Measurements from ENCODE around the gene CXCL16. TPM values are rescaled to one million over a fixed set of nuclear protein-coding genes. Genes with fewer than 3 reads are reported as not detected.
"Not testable (repeated sequence)": the region's sequence is repeated elsewhere in the genome, so short reads cannot be mapped to it uniquely, and the experiment has no call there.

Gene CXCL16
- total RNA-seq, 1 experiment from 2014 or later: 4.0 TPM

GRCh38 chr17:4703330-4703691, 36.4 kb downstream of the CXCL16 start:
- Histone ChIP-seq H3K9me3 (ENCODE audit: low read depth, low read length, poor library complexity, severe bottlenecking) (no peaks in the 10 kb centered on the region), H3K27me3 (replicated peaks; ENCODE audit: insufficient read depth, low read depth, low read length, poor library complexity) (no peaks in the 10 kb centered on the region), H3K36me3 (ENCODE audit: insufficient read depth, low read length, poor library complexity, severe bottlenecking) (no peaks in the 10 kb centered on the region), H3K4me3 (ENCODE audit: low read depth, low read length, poor library complexity, severe bottlenecking) (peak overlapping the region; percentile 100), H3K4me1 (ENCODE audit: insufficient read depth, low read length, poor library complexity, severe bottlenecking) (peaks cover 13% of the 10 kb centered on the region), H3K27ac (ENCODE audit: low read depth, low read length, poor library complexity, severe bottlenecking) (peak overlapping the region; percentile 89)
- ChIA-PET CTCF (no interaction called here), POLR2A (ENCODE audit: low non-redundant PET) (interaction anchor here (0.5 kb wide), 1 partner anchor 76 kb away, joined by 4 read pairs; no protein-coding TSS in a partner anchor)
- intact Hi-C loops (cut with micrococcal nuclease; ENCODE audit: unreplicated experiment): no loop called here
- no TSS peak for BruUV-seq (replicated peaks)
- no peak for DNase-seq (ENCODE audit: low spot score)
- no peak for TF ChIP-seq CTCF (conservative IDR thresholded peaks at IDR 0.05; ENCODE audit: low read depth, low read length)
- no peak for TF ChIP-seq EZH2 (IDR thresholded peaks at IDR 0.05; ENCODE audit: borderline replicate concordance, low read depth, low read length, poor library complexity, severe bottlenecking)

GRCh38 chr17:4701116-4701515, 38.6 kb downstream of the CXCL16 start:
- peaks cover 13% of the 10 kb centered on the region for H3K4me1 ChIP-seq (ENCODE audit: insufficient read depth, low read length, poor library complexity, severe bottlenecking)
- BruUV-seq (replicated peaks): no TSS peak
- H3K36me3 ChIP-seq (ENCODE audit: insufficient read depth, low read length, poor library complexity, severe bottlenecking): peaks cover 4% of the 10 kb centered on the region
- intact Hi-C loops (cut with micrococcal nuclease; ENCODE audit: unreplicated experiment): no loop called here
- DNase-seq (ENCODE audit: low spot score): no peak
- H3K4me3 ChIP-seq (ENCODE audit: low read depth, low read length, poor library complexity, severe bottlenecking): no peak overlapping the region
- CTCF ChIA-PET: interaction anchor here (0.6 kb wide), 1 partner anchor 96 kb away, joined by 6 read pairs; no protein-coding TSS in a partner anchor
- no peaks in the 10 kb centered on the region for H3K9me3 ChIP-seq (ENCODE audit: low read depth, low read length, poor library complexity, severe bottlenecking)
- H3K27me3 ChIP-seq (replicated peaks; ENCODE audit: insufficient read depth, low read depth, low read length, poor library complexity): no peaks in the 10 kb centered on the region
- H3K27ac ChIP-seq (ENCODE audit: low read depth, low read length, poor library complexity, severe bottlenecking): no peak overlapping the region
- TF ChIP-seq CTCF (conservative IDR thresholded peaks at IDR 0.05; ENCODE audit: low read depth, low read length) (no peak), EZH2 (IDR thresholded peaks at IDR 0.05; ENCODE audit: borderline replicate concordance, low read depth, low read length, poor library complexity, severe bottlenecking) (no peak)
- POLR2A ChIA-PET (ENCODE audit: low non-redundant PET): no interaction called here

- H3K27me3 ChIP-seq (replicated peaks; ENCODE audit: insufficient read depth, low read depth, low read length, poor library complexity); H3K4me3 ChIP-seq (ENCODE audit: low read depth, low read length, poor library complexity, severe bottlenecking); H3K4me1 ChIP-seq (ENCODE audit: insufficient read depth, low read length, poor library complexity, severe bottlenecking); CTCF ChIA-PET; intact Hi-C loops (cut with micrococcal nuclease; ENCODE audit: unreplicated experiment); H3K27ac ChIP-seq (ENCODE audit: low read depth, low read length, poor library complexity, severe bottlenecking); DNase-seq (ENCODE audit: low spot score); BruUV-seq (replicated peaks); H3K36me3 ChIP-seq (ENCODE audit: insufficient read depth, low read length, poor library complexity, severe bottlenecking); H3K9me3 ChIP-seq (ENCODE audit: low read depth, low read length, poor library complexity, severe bottlenecking): not testable (repeated sequence)
- POLR2A ChIA-PET (ENCODE audit: low non-redundant PET): interaction anchor here (0.7 kb wide), 1 partner anchor 36 kb away, joined by 5 read pairs; no protein-coding TSS in a partner anchor
Measured at GRCh38 chr17:4699401-4700056, 40.2 kb downstream of the CXCL16 start.

GRCh38 chr17:4696437-4696805, 43.3 kb downstream of the CXCL16 start:
- BruUV-seq (replicated peaks): no TSS peak
- Histone ChIP-seq H3K27ac (ENCODE audit: low read depth, low read length, poor library complexity, severe bottlenecking) (no peak overlapping the region), H3K4me1 (ENCODE audit: insufficient read depth, low read length, poor library complexity, severe bottlenecking) (no peaks in the 10 kb centered on the region), H3K4me3 (ENCODE audit: low read depth, low read length, poor library complexity, severe bottlenecking) (no peak overlapping the region), H3K36me3 (ENCODE audit: insufficient read depth, low read length, poor library complexity, severe bottlenecking) (peaks cover 16% of the 10 kb centered on the region), H3K9me3 (ENCODE audit: low read depth, low read length, poor library complexity, severe bottlenecking) (no peaks in the 10 kb centered on the region), H3K27me3 (replicated peaks; ENCODE audit: insufficient read depth, low read depth, low read length, poor library complexity) (no peaks in the 10 kb centered on the region)
- ChIA-PET POLR2A (ENCODE audit: low non-redundant PET) (no interaction called here), CTCF (no interaction called here)
- intact Hi-C loops (cut with micrococcal nuclease; ENCODE audit: unreplicated experiment): no loop called here
- TF ChIP-seq CTCF (conservative IDR thresholded peaks at IDR 0.05; ENCODE audit: low read depth, low read length) (no peak), EZH2 (IDR thresholded peaks at IDR 0.05; ENCODE audit: borderline replicate concordance, low read depth, low read length, poor library complexity, severe bottlenecking) (no peak)
- DNase-seq (ENCODE audit: low spot score): no peak

All from A673 (cell line).